ENCODE data around the gene LINS1.

- TF ChIP-seq EZH2 (IDR thresholded peaks at IDR 0.05; ENCODE audit: insufficient read depth, poor library complexity, severe bottlenecking) (no peak), EZH2phosphoT487 (IDR thresholded peaks at IDR 0.05; ENCODE audit: insufficient read depth, low read depth) (no peak)
Observed at GRCh38 chr15:100588638-100589242, 13.2 kb downstream of the LINS1 start.
